Parathyroid adenoma (tissue), 2 donors: ENCODE results near the gene KHDC3L.

Experiments
- H2AFZ ChIP-seq: fragments of 300-600 bp; sonication (generic); one replicate; pipeline ENCODE4 v1.7.0; 2017; ENCODE audit warnings: antibody characterized with exemption, mild to moderate bottlenecking
- H3K27ac ChIP-seq: fragments of 300-600 bp; sonication (generic); one replicate; pipeline ENCODE4 v1.7.0; 2017
- H3K27me3 ChIP-seq: fragments of 300-600 bp; sonication (generic); one replicate; pipeline ENCODE4 v1.7.0; 2017; ENCODE audit warnings: low read length; ENCODE audit not compliant: control insufficient read depth, insufficient read depth
- H3K36me3 ChIP-seq: fragments of 300-600 bp; sonication (generic); one replicate; pipeline ENCODE4 v1.7.0; 2017; ENCODE audit warnings: low read length; ENCODE audit not compliant: control insufficient read depth, insufficient read depth
- H3K4me1 ChIP-seq: fragments of 300-600 bp; sonication (generic); one replicate; pipeline ENCODE4 v1.7.0; 2017; ENCODE audit warnings: control low read depth
- H3K4me2 ChIP-seq: fragments of 300-600 bp; sonication (generic); one replicate; pipeline ENCODE4 v1.7.0; 2017; ENCODE audit warnings: low read length
- H3K4me3 ChIP-seq: fragments of 300-600 bp; sonication (generic); one replicate; pipeline ENCODE4 v1.7.0; 2017; ENCODE audit warnings: low read depth, low read length
- H3K79me2 ChIP-seq: fragments of 300-600 bp; sonication (generic); one replicate; pipeline ENCODE4 v1.7.0; 2017; ENCODE audit warnings: control low read depth
- H3K9ac ChIP-seq: fragments of 300-600 bp; sonication (generic); one replicate; pipeline ENCODE4 v1.7.0; 2017; ENCODE audit warnings: mild to moderate bottlenecking
- H3K9me3 ChIP-seq: fragments of 300-600 bp; sonication (generic); one replicate; pipeline ENCODE4 v1.7.0; 2017; ENCODE audit warnings: low read length; ENCODE audit not compliant: control insufficient read depth
- TF ChIP-seq, protein P1 (sequence below): fragments of 300-600 bp; sonication (generic); IDR thresholded peaks from one replicate; pipeline ENCODE4 v1.7.0; 2017; ENCODE audit warnings: antibody characterized with exemption, mild to moderate bottlenecking
- donor health status: primary hyperparathyroidism.

The KHDC3L gene

GRCh38 chr6:73328790-73329189 is 33.7 kb upstream of the KHDC3L start:
- TF ChIP-seq, protein P1, sequence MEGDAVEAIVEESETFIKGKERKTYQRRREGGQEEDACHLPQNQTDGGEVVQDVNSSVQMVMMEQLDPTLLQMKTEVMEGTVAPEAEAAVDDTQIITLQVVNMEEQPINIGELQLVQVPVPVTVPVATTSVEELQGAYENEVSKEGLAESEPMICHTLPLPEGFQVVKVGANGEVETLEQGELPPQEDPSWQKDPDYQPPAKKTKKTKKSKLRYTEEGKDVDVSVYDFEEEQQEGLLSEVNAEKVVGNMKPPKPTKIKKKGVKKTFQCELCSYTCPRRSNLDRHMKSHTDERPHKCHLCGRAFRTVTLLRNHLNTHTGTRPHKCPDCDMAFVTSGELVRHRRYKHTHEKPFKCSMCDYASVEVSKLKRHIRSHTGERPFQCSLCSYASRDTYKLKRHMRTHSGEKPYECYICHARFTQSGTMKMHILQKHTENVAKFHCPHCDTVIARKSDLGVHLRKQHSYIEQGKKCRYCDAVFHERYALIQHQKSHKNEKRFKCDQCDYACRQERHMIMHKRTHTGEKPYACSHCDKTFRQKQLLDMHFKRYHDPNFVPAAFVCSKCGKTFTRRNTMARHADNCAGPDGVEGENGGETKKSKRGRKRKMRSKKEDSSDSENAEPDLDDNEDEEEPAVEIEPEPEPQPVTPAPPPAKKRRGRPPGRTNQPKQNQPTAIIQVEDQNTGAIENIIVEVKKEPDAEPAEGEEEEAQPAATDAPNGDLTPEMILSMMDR, result no peak
- no peaks in the 10 kb centered on the region for H3K36me3 ChIP-seq
- H2AFZ ChIP-seq, result peak overlapping the region; percentile 49
- no peak overlapping the region for H3K4me3 ChIP-seq
- H3K9ac ChIP-seq, result no peak overlapping the region
- H3K79me2 ChIP-seq, result no peaks in the 10 kb centered on the region
- no peak overlapping the region for H3K4me2 ChIP-seq
- H3K27me3 ChIP-seq, result no peaks in the 10 kb centered on the region
- H3K9me3 ChIP-seq, result no peaks in the 10 kb centered on the region
- H3K27ac ChIP-seq, result no peak overlapping the region
- H3K4me1 ChIP-seq, result no peaks in the 10 kb centered on the region

DNA sequence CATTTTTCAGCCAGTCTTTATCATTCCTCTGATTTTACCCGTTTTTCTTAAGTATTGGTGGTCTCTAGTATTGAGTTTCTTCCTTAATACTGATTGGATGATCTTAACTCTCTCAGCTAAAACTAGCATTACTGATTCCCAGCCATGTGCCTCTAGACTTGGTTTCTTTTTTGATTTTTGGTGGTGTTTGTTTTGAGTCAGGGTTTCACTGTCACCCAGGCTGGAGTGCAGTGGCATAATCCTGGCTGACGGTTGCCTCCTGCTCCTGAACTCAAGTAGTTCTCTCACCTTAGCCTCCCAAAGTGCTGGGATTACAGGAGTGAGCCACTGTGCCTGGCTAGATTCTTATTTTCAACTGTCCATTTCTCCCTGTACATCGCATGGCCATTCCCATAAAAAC is 33.3 kb upstream of the KHDC3L start:
- Histone ChIP-seq H3K79me2 (no peaks in the 10 kb centered on the region), H2AFZ (peak overlapping the region; percentile 49), H3K9ac (no peak overlapping the region), H3K4me2 (no peak overlapping the region), H3K27me3 (no peaks in the 10 kb centered on the region), H3K4me3 (no peak overlapping the region), H3K36me3 (no peaks in the 10 kb centered on the region), H3K4me1 (no peaks in the 10 kb centered on the region), H3K27ac (no peak overlapping the region), H3K9me3 (no peaks in the 10 kb centered on the region)
- TF ChIP-seq, protein P1, result no peak

GRCh38 chr6:73339340-73339739 is 23.1 kb upstream of the KHDC3L start:
- Histone ChIP-seq H3K9me3 (no peaks in the 10 kb centered on the region), H2AFZ (no peak overlapping the region), H3K4me1 (no peaks in the 10 kb centered on the region), H3K27ac (no peak overlapping the region), H3K79me2 (no peaks in the 10 kb centered on the region), H3K9ac (no peak overlapping the region), H3K27me3 (no peaks in the 10 kb centered on the region), H3K4me2 (no peak overlapping the region), H3K36me3 (no peaks in the 10 kb centered on the region), H3K4me3 (no peak overlapping the region)
- TF ChIP-seq, protein P1, result no peak

- H3K4me2 ChIP-seq, result no peak overlapping the region
- TF ChIP-seq, protein P1, result no peak
- H3K4me1 ChIP-seq, result no peaks in the 10 kb centered on the region
- no peaks in the 10 kb centered on the region for H3K27me3 ChIP-seq
- no peak overlapping the region for H3K4me3 ChIP-seq
- no peak overlapping the region for H3K27ac ChIP-seq
- H3K9me3 ChIP-seq, result no peaks in the 10 kb centered on the region
- no peaks in the 10 kb centered on the region for H3K79me2 ChIP-seq
- H3K9ac ChIP-seq, result no peak overlapping the region
- no peak overlapping the region for H2AFZ ChIP-seq
- no peaks in the 10 kb centered on the region for H3K36me3 ChIP-seq
Observed at GRCh38 chr6:73340048-73340447, 22.4 kb upstream of the KHDC3L start.

DNA sequence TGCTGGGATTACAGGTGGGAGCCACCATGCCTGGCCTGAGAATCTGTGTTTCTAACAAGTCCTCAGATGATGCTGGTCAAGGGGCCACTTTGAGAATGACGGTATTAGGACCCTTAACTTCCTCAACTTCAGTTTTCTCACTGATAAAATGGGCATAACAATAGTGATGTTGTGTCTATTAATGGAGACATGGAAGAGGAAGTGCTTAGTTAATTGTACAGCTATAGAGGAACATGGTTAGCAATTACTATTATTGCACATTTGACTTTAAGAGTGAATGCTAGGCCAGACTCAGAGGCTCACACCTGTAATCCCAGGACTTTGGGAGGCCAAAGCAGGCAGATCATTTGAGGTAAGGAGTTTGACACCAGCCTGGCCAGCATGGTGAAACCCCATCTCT is 21.1 kb upstream of the KHDC3L start:
- Histone ChIP-seq H3K9me3 (no peaks in the 10 kb centered on the region), H3K9ac (no peak overlapping the region), H3K36me3 (no peaks in the 10 kb centered on the region), H3K4me2 (no peak overlapping the region), H2AFZ (no peak overlapping the region), H3K79me2 (no peaks in the 10 kb centered on the region), H3K27me3 (no peaks in the 10 kb centered on the region), H3K4me3 (no peak overlapping the region), H3K27ac (no peak overlapping the region), H3K4me1 (no peaks in the 10 kb centered on the region)
- TF ChIP-seq, protein P1, result no peak
